ENCODE results near the gene BTF3L4. TPM values are rescaled to one million over a fixed set of nuclear protein-coding genes. Genes with fewer than 3 reads are reported as not detected.
"Not testable (repeated sequence)": the region's sequence is repeated elsewhere in the genome, so short reads cannot be mapped to it uniquely, and the experiment has no call there.

The BTF3L4 gene
- total RNA-seq, 1 donor from 2014 or later: 22.0 TPM

GRCh38 chr1:52055066-52055865, 829 bp upstream of the BTF3L4 start, which contains the start of gene TXNDC12:
TXNDC12 (minus strand) TSS chr1:52055191; CDS start chr1:52055096, 95 bp downstream.
- DNase-seq (ENCODE audit: low read depth in 2 of 2): peak; percentile 92

GRCh38 chr1:52055866-52056162, 281 bp upstream of the BTF3L4 start:
- DNase-seq (ENCODE audit: low read depth in 2 of 2): no peak

- DNase-seq (ENCODE audit: low read depth in 2 of 2): no peak
These were observed 789 bp downstream of the BTF3L4 start for GRCh38 chr1:52056937-52057231.

- DNase-seq (ENCODE audit: low read depth in 2 of 2): no peak
These were observed 1.2 kb downstream of the BTF3L4 start for GRCh38 chr1:52057255-52057654.

- DNase-seq (ENCODE audit: low read depth in 2 of 2): no peak
These were observed 1.9 kb downstream of the BTF3L4 start for GRCh38 chr1:52057876-52058415.

- DNase-seq (ENCODE audit: low read depth in 2 of 2): no peak
These were observed 3.2 kb downstream of the BTF3L4 start for GRCh38 chr1:52059321-52059720.

- DNase-seq (ENCODE audit: low read depth in 2 of 2): no peak
These were observed 3.8 kb downstream of the BTF3L4 start for GRCh38 chr1:52059888-52060287.

- DNase-seq (ENCODE audit: low read depth in 2 of 2): no peak
These were observed 4.7 kb downstream of the BTF3L4 start for GRCh38 chr1:52060822-52061221.

- no peak for DNase-seq (ENCODE audit: low read depth in 2 of 2)
These were observed 7.1 kb downstream of the BTF3L4 start for GRCh38 chr1:52063192-52063591.

- no peak for DNase-seq (ENCODE audit: low read depth in 2 of 2)
These were observed 14.6 kb downstream of the BTF3L4 start for GRCh38 chr1:52070704-52071103.

GRCh38 chr1:52072291-52072690, 16.2 kb downstream of the BTF3L4 start:
- DNase-seq (ENCODE audit: low read depth in 2 of 2): no peak

- DNase-seq (ENCODE audit: low read depth in 2 of 2): not testable (repeated sequence)
These were observed 21.2 kb downstream of the BTF3L4 start for GRCh38 chr1:52077277-52077676.

GRCh38 chr1:52080014-52080415, 23.9 kb downstream of the BTF3L4 start:
- no peak for DNase-seq (ENCODE audit: low read depth in 2 of 2)

GRCh38 chr1:52087892-52088291, 31.8 kb downstream of the BTF3L4 start:
- DNase-seq (ENCODE audit: low read depth in 2 of 2): not testable (repeated sequence)

GRCh38 chr1:52094300-52094699, 38.2 kb downstream of the BTF3L4 start:
- DNase-seq (ENCODE audit: low read depth in 2 of 2): not testable (repeated sequence)

GRCh38 chr1:52096216-52096615, 40.1 kb downstream of the BTF3L4 start:
- no peak for DNase-seq (ENCODE audit: low read depth in 2 of 2)

GRCh38 chr1:52098139-52098871, 42.2 kb downstream of the BTF3L4 start:
- no peak for DNase-seq (ENCODE audit: low read depth in 2 of 2)

GRCh38 chr1:52102336-52103013, 46.4 kb downstream of the BTF3L4 start:
- DNase-seq (ENCODE audit: low read depth in 2 of 2): no peak

GRCh38 chr1:52111492-52111891, 55.4 kb downstream of the BTF3L4 start:
- no peak for DNase-seq (ENCODE audit: low read depth in 2 of 2)

GRCh38 chr1:52112489-52112888, 56.4 kb downstream of the BTF3L4 start:
- no peak for DNase-seq (ENCODE audit: low read depth in 2 of 2)

- DNase-seq (ENCODE audit: low read depth in 2 of 2): no peak
These were observed 63.4 kb downstream of the BTF3L4 start for GRCh38 chr1:52119301-52120079.

- no peak for DNase-seq (ENCODE audit: low read depth in 2 of 2)
These were observed 66.3 kb downstream of the BTF3L4 start for GRCh38 chr1:52122384-52122783.
